ENCODE results near the gene MAST2. TPM values are rescaled to one million over a fixed set of nuclear protein-coding genes. Genes with fewer than 3 reads are reported as not detected.

Gene MAST2
- total and polyA plus RNA-seq, 2 donors (not counting 3 experiments of a cell fraction or from before 2014, with no cell fraction given), result 25.0 to 41.2 TPM

GRCh38 chr1:46036894-46037839 lies 233.8 kb downstream of the MAST2 start:
- no TSS peak for BruUV-seq (replicated peaks)
- Histone ChIP-seq H3K9me1 (replicated peaks; ENCODE audit: control insufficient read depth, extremely low read depth, insufficient read depth, low read length) (no peaks in the 10 kb centered on the region), H2AFZ (ENCODE audit: low read depth, low read length) (no peak overlapping the region), H3K9me3 (replicated peaks; ENCODE audit: control insufficient read depth, insufficient read depth, low read length) (no peaks in the 10 kb centered on the region), H3K4me3 (replicated peaks in 1 of 3; ENCODE audit: insufficient read depth in 1 of 3, low read depth in 1 of 3, low read length in 3 of 3) (no peak overlapping the region), H3K27ac (ENCODE audit: insufficient read depth, low read depth, low read length) (no peak overlapping the region), H4K20me1 (replicated peaks; ENCODE audit: control insufficient read depth, extremely low read depth, insufficient read depth, low read length) (no peaks in the 10 kb centered on the region), H3K36me3 (ENCODE audit: control insufficient read depth in 2 of 2, extremely low read depth in 1 of 2, insufficient read depth in 2 of 2, low read length in 2 of 2) (peaks cover 0 to 9% of the 10 kb centered on the region in 2 experiments), H3K4me1 (ENCODE audit: control insufficient read depth, extremely low read depth, insufficient read depth, low read length) (peaks cover 4% of the 10 kb centered on the region), H3K79me2 (ENCODE audit: control insufficient read depth, insufficient read depth, low read length) (no peaks in the 10 kb centered on the region), H3K4me2 (ENCODE audit: insufficient read depth, low read length) (no peak overlapping the region), H3K27me3 (ENCODE audit: control insufficient read depth in 2 of 2, insufficient read depth in 2 of 2, low read length in 2 of 2) (no peaks in the 10 kb centered on the region), H3K9ac (replicated peaks; ENCODE audit: extremely low read depth, insufficient read depth, low read length) (no peak overlapping the region)
- DNase-seq (ENCODE audit: low read depth, low spot score), result peak; percentile 84
- peak; percentile 97 for FAIRE-seq
- intact Hi-C loops (cut with micrococcal nuclease) (loop anchor here (1.0 kb wide), 5 partner anchors 94 to 311 kb away; partner anchors contain the start of gene POMGNT1), dilution Hi-C loops (cut with MboI; ENCODE audit: extremely low pct_ligation_motif_present, low sequenced_read_pairs) (loop anchor here (25.0 kb wide), 1 partner anchor 150 kb away; the partner anchor contains the start of genes P3R3URF, POMGNT1 and TSPAN1)
- ChIA-PET POLR2A (no interaction called here), CTCF (interaction anchor here (1.4 to 8.3 kb wide), 3 partner anchors 108 to 186 kb away, joined by 4 to 146 read pairs (median 134); no protein-coding TSS in a partner anchor)
- TF ChIP-seq JUN (IDR thresholded peaks at IDR 0.05; ENCODE audit: borderline replicate concordance, insufficient read depth, insufficient read length, low read depth) (no peak), POLR2AphosphoS5 (IDR thresholded peaks at IDR 0.05; ENCODE audit: insufficient read depth, low read depth, low read length) (peak; percentile 29), MYC (IDR thresholded peaks at IDR 0.05; ENCODE audit: low read depth, low read length) (no peak), MAX (IDR thresholded peaks at IDR 0.05; ENCODE audit: insufficient read depth, insufficient read length) (no peak), CTCF (IDR thresholded peaks at IDR 0.05; ENCODE audit: extremely low read depth in 1 of 2, insufficient read depth in 1 of 2, low read depth in 1 of 2, low read length in 2 of 2) (peak; percentile 96 to 97), FOS (IDR thresholded peaks at IDR 0.05; ENCODE audit: borderline replicate concordance, insufficient read depth, low read length) (no peak), GATA2 (IDR thresholded peaks at IDR 0.05; ENCODE audit: insufficient read depth, insufficient read length, low read depth, low read length) (no peak), EZH2 (IDR thresholded peaks at IDR 0.05; ENCODE audit: borderline replicate concordance, low read depth, low read length, severe bottlenecking) (no peak), POLR2A (IDR thresholded peaks at IDR 0.05; ENCODE audit: low read depth, low read length) (no peak)

All from endothelial cell of umbilical vein (primary cell).